NT2/D1 (cell line): ENCODE data around the gene HFM1.

Experiments
- DNase-seq: peaks from one replicate; pipeline ENCODE4 v3.0.0-alpha.2; 2011; ENCODE audit warnings: low read depth, low spot score
- H3K27me3 ChIP-seq: 2 replicates; pipeline ENCODE4 v1.6.0; 2011; ENCODE audit warnings: mild to moderate bottlenecking; ENCODE audit not compliant: insufficient read length, insufficient read depth
- H3K36me3 ChIP-seq: 2 replicates; pipeline ENCODE4 v1.6.1; 2011; ENCODE audit warnings: mild to moderate bottlenecking, low read length, mixed read lengths; ENCODE audit not compliant: insufficient read depth, insufficient read length
- H3K4me1 ChIP-seq: 2 replicates; pipeline ENCODE4 v1.5.1; 2011; ENCODE audit not compliant: insufficient read depth, insufficient read length
- H3K4me3 ChIP-seq: 2 replicates; pipeline ENCODE4 v1.5.1; 2011; ENCODE audit warnings: low read depth; ENCODE audit not compliant: insufficient read length
- H3K9ac ChIP-seq: 2 replicates; pipeline ENCODE4 v1.6.0; 2011; ENCODE audit warnings: low read depth; ENCODE audit not compliant: insufficient read length
- H3K9me3 ChIP-seq: 2 replicates; pipeline ENCODE4 v1.5.1; 2011; ENCODE audit warnings: mild to moderate bottlenecking, low read length; ENCODE audit not compliant: insufficient read depth
- SUZ12 ChIP-seq: IDR thresholded peaks from 2 replicates; pipeline ENCODE4 v1.6.1; 2011; ENCODE audit not compliant: insufficient read length, insufficient read depth; ENCODE audit errors: extremely low read depth
- YY1 ChIP-seq: IDR thresholded peaks from 2 replicates; pipeline ENCODE4 v1.6.1; 2011; ENCODE audit not compliant: insufficient read length, insufficient read depth
- ZNF274 ChIP-seq: IDR thresholded peaks from 2 replicates; pipeline ENCODE4 v1.6.1; 2011; ENCODE audit warnings: mild to moderate bottlenecking, low read depth, low read length

The HFM1 gene

GRCh38 chr1:91283421-91283726 lies 121.3 kb downstream of the HFM1 start:
- DNase-seq = no peak
- Histone ChIP-seq H3K4me1 (no peaks in the 10 kb centered on the region), H3K27me3 (no peaks in the 10 kb centered on the region), H3K4me3 (no peak overlapping the region), H3K9ac (no peak overlapping the region), H3K36me3 (no peaks in the 10 kb centered on the region), H3K9me3 (peaks cover 5% of the 10 kb centered on the region; the same call in 1 of the 2 replicates)
- TF ChIP-seq YY1 (no peak), SUZ12 (no peak), ZNF274 (no peak)

DNA sequence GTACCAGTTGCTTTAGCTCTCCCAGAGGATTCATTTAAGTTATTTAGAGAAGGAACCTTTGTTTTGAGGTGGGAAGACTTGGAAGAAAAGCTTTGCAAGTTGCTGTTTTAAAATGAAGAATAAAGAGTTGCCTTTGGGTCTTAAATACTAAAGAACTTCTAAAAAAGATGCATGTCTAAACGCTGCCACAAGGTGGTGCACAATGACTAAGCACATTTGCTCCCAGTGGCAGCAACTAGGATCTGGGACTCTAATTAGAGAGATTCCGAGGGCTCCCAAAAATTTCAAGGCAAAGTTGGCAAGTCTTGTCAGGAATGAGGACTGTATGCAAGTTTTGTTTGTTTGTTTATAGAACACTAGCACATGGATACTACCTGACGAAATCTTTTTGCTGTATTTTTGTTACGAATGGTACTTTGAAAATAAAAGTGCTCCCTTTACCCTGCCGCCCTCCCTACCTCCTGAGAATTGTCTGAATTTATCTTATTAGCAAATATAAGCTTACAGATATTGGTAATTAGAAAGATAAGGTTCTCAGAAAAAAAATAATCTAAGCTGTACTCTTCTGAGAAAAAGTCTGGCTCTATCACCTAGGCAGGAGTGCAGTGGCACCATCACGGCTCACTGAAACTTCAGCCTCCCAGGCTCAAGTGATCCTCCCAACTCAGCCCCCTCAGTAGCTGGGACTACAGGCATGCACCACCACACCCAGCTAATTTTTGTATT lies 121.8 kb downstream of the HFM1 start:
- no peak overlapping the region for H3K9ac ChIP-seq
- no peaks in the 10 kb centered on the region for H3K4me1 ChIP-seq
- no peaks in the 10 kb centered on the region for H3K27me3 ChIP-seq
- DNase-seq = peak; percentile 85
- peaks cover 5% of the 10 kb centered on the region; the same call in 1 of the 2 replicates for H3K9me3 ChIP-seq
- no peaks in the 10 kb centered on the region for H3K36me3 ChIP-seq
- TF ChIP-seq SUZ12 = no peak
- no peak for TF ChIP-seq ZNF274
- H3K4me3 ChIP-seq = no peak overlapping the region

DNA sequence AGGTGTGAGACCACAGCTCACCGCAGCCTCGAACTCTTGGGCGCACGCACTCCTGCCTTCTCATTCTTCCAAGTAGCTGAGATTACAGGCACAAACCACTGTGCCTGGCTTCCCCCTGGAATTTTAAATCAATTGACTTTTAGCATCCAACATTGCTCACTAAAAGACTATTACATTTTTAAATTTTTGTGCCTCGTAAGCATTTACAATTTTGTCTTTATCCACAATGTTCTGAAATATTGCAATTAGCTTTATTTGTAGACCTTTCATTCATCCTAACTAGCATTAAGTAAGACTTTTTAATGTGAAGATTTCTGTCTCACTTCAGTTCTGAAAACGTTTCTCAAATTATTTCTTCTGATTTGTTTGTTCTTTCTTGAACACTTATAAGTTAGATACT lies 122.9 kb downstream of the HFM1 start:
- H3K36me3 ChIP-seq = no peaks in the 10 kb centered on the region
- no peak for DNase-seq
- no peak for TF ChIP-seq YY1
- no peak for TF ChIP-seq SUZ12
- TF ChIP-seq ZNF274 = no peak
- no peak overlapping the region for H3K4me3 ChIP-seq
- H3K27me3 ChIP-seq = no peaks in the 10 kb centered on the region
- no peaks in the 10 kb centered on the region for H3K4me1 ChIP-seq
- H3K9me3 ChIP-seq = peaks cover 5% of the 10 kb centered on the region; the same call in 1 of the 2 replicates
- H3K9ac ChIP-seq = no peak overlapping the region

DNA sequence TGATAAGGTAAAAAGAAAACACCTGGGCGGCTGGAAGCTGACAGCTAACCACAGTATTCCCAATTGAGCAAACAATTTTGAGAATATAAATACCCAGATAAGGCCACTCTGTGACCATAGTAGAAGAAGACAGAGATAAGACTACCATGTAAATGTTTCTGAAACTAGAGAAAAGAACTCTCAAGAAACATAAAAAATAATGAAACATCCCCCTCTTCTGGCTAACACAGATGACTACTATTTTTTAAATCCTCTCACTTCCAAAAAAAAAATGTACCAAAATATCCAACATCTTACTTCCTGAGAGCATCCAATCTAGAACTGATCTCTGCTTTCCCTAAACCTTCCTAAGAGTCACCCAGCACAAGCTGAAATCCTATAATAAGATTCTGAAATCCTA lies 125.9 kb downstream of the HFM1 start:
- DNase-seq = peak; percentile 5

GRCh38 chr1:91273875-91274274 lies 130.8 kb downstream of the HFM1 start:
- no peaks in the 10 kb centered on the region for H3K4me1 ChIP-seq
- H3K36me3 ChIP-seq = no peaks in the 10 kb centered on the region
- H3K9me3 ChIP-seq = no peaks in the 10 kb centered on the region
- no peak overlapping the region for H3K4me3 ChIP-seq
- TF ChIP-seq YY1 (no peak), ZNF274 (no peak), SUZ12 (no peak)
- no peaks in the 10 kb centered on the region for H3K27me3 ChIP-seq
- DNase-seq = no peak
- no peak overlapping the region for H3K9ac ChIP-seq

More for the DNA sequence above, 125.9 kb downstream of the HFM1 start:
- H3K4me3 ChIP-seq = no peak overlapping the region
- H3K36me3 ChIP-seq = no peaks in the 10 kb centered on the region
- no peaks in the 10 kb centered on the region for H3K27me3 ChIP-seq
- H3K9ac ChIP-seq = no peak overlapping the region
- H3K9me3 ChIP-seq = no peaks in the 10 kb centered on the region
- H3K4me1 ChIP-seq = no peaks in the 10 kb centered on the region
- TF ChIP-seq ZNF274 (no peak), YY1 (no peak), SUZ12 (no peak)

DNA sequence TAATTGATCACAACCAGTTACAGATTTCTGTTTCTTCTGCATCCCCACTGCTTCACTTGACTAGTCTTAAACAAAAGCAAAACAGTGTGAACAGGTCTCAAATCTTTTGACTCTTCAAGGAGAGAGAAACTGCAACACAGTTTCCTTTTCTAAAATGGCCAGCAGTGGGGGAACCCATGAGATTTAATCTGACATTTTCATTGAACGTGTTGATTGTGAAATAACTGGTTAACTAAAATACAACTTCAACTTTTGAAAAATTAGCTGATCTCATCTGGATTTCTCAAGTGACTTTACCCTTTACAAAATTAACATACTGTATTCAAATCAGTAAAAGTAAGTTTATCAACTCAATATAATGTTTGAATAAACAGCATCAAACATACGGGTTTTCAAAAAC lies 143.0 kb downstream of the HFM1 start:
- TF ChIP-seq ZNF274 (no peak), SUZ12 (no peak), YY1 (no peak)
- Histone ChIP-seq H3K9ac (no peak overlapping the region), H3K27me3 (no peaks in the 10 kb centered on the region), H3K4me1 (no peaks in the 10 kb centered on the region), H3K36me3 (no peaks in the 10 kb centered on the region), H3K4me3 (no peak overlapping the region), H3K9me3 (no peaks in the 10 kb centered on the region)
- DNase-seq = no peak

DNA sequence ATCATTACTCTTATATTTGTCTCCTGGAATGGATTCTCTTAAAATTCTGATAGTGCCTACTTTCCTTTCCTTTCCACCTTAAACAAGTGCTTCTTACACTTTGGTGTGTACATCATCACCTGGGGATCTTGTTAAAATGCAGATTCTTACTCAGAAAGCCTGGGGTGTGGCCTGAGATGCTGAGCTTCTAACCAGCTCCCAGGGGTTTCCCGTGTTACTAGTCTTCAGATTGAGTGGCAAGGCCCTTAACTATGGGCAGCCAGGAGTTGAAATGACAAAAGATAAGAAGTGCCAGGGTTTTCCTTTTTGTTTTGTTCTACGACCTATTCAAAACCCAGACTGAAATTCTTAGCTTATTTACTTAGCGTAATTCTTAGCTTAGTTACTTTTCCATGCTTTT lies 159.2 kb downstream of the HFM1 start:
- Histone ChIP-seq H3K9me3 (no peaks in the 10 kb centered on the region), H3K4me1 (no peaks in the 10 kb centered on the region), H3K4me3 (no peak overlapping the region), H3K9ac (no peak overlapping the region), H3K27me3 (no peaks in the 10 kb centered on the region), H3K36me3 (no peaks in the 10 kb centered on the region)
- TF ChIP-seq SUZ12 = no peak
- no peak for TF ChIP-seq ZNF274
- no peak for TF ChIP-seq YY1
- peak; percentile 25 for DNase-seq

GRCh38 chr1:91244737-91245136 lies 159.9 kb downstream of the HFM1 start:
- no peaks in the 10 kb centered on the region for H3K4me1 ChIP-seq
- H3K27me3 ChIP-seq = no peaks in the 10 kb centered on the region
- no peak overlapping the region for H3K9ac ChIP-seq
- no peak overlapping the region for H3K4me3 ChIP-seq
- TF ChIP-seq YY1 (no peak), SUZ12 (no peak), ZNF274 (no peak)
- H3K36me3 ChIP-seq = no peaks in the 10 kb centered on the region
- no peak for DNase-seq
- no peaks in the 10 kb centered on the region for H3K9me3 ChIP-seq
